SH-SY5Y (cell line): ENCODE measurements around the gene IL18.

ENCODE experiments used
- GATA2 ChIP-seq: IDR thresholded peaks from 2 replicates; pipeline ENCODE4 v1.6.1; 2011; ENCODE audit warnings: mild to moderate bottlenecking, low read depth, low read length
- GATA3 ChIP-seq: IDR thresholded peaks from 2 replicates; pipeline ENCODE4 v1.6.1; 2011; ENCODE audit warnings: low read depth, mild to moderate bottlenecking, low read length, moderate library complexity

DNA sequence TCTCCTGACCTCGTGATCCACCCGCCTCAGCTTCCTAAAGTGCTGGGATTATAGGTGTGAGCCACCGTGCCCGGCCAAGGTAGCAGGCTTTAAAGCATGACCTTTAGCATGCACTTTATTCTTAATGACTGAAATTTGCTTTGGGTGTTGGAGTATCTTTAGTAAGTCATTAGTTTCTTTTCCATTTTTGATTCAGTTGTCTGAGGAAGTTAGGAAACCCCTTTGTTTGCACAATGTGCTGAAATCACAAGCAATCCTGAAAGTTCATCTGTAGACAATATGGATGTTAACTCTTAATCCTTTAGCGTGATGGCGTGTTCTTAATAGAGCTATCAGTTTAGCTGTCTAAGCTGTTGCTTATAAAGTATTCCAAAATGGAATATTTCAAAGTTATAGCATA is 60.4 kb downstream of the IL18 start:
- TF ChIP-seq GATA3 = no peak
- no peak for TF ChIP-seq GATA2
